Middle frontal gyrus (tissue), 1 donor: ENCODE measurements around the gene MIER2.
A peak's percentile ranks its signal among the peaks of the same experiment; 100 is the strongest.
"Not testable (repeated sequence)": the region's sequence is repeated elsewhere in the genome, so short reads cannot be mapped to it uniquely, and the experiment has no call there.

Source experiments
- DNase-seq: peaks from one replicate; pipeline ENCODE4 v3.0.0-alpha.2; 2015; ENCODE audit warnings: low spot score; ENCODE audit errors: extremely low spot score

The MIER2 gene

GRCh38 chr19:291006-291521 lies 53.5 kb downstream of the MIER2 start, which contains the start of gene PLPP2:
PLPP2 (minus strand) TSS chr19:291403; CDS start chr19:291336, 67 bp downstream.
- DNase-seq = no peak

GRCh38 chr19:290372-291005 lies 54.1 kb downstream of the MIER2 start:
- DNase-seq = no peak

GRCh38 chr19:289651-290371 lies 54.8 kb downstream of the MIER2 start:
- no peak for DNase-seq

- no peak for DNase-seq
Observed at GRCh38 chr19:288911-289310, 55.7 kb downstream of the MIER2 start.

- no peak for DNase-seq
Observed at GRCh38 chr19:287381-287871, 57.2 kb downstream of the MIER2 start.

- DNase-seq = no peak
Observed at GRCh38 chr19:283395-283794, 61.2 kb downstream of the MIER2 start.

GRCh38 chr19:282501-282900 lies 62.1 kb downstream of the MIER2 start:
- no peak for DNase-seq

GRCh38 chr19:281992-282391 lies 62.6 kb downstream of the MIER2 start:
- DNase-seq = no peak

- no peak for DNase-seq
Observed at GRCh38 chr19:281156-281853, 63.3 kb downstream of the MIER2 start.

- DNase-seq = no peak
Observed at GRCh38 chr19:280541-281009, 64.0 kb downstream of the MIER2 start.

- DNase-seq = no peak
Observed at GRCh38 chr19:279656-280055, 64.9 kb downstream of the MIER2 start.

- peak; percentile 32 for DNase-seq
Observed at GRCh38 chr19:279231-279630, 65.4 kb downstream of the MIER2 start.

- no peak for DNase-seq
Observed at GRCh38 chr19:277581-278165, 66.9 kb downstream of the MIER2 start.

GRCh38 chr19:277131-277530 lies 67.5 kb downstream of the MIER2 start:
- DNase-seq = no peak

GRCh38 chr19:275958-276646 lies 68.5 kb downstream of the MIER2 start:
- no peak for DNase-seq

- no peak for DNase-seq
Observed at GRCh38 chr19:275000-275399, 69.6 kb downstream of the MIER2 start.

- no peak for DNase-seq
Observed at GRCh38 chr19:273393-273792, 71.2 kb downstream of the MIER2 start.

- no peak for DNase-seq
Observed at GRCh38 chr19:271856-272255, 72.7 kb downstream of the MIER2 start.

- not testable (repeated sequence) for DNase-seq
Observed at GRCh38 chr19:270766-271318, 73.8 kb downstream of the MIER2 start.

- no peak for DNase-seq
Observed at GRCh38 chr19:269241-269640, 75.4 kb downstream of the MIER2 start.

- no peak for DNase-seq
Observed at GRCh38 chr19:262125-262524, 82.5 kb downstream of the MIER2 start.
